HCT116 (cell line): Measurements from ENCODE around the gene SERPINH1. TPM values are rescaled to one million over a fixed set of nuclear protein-coding genes. Genes with fewer than 3 reads are reported as not detected.

Source experiments
- ATAC-seq: fragments of 200-7000 bp; cut with Tn5 transposase; 2 replicates; pipeline ENCODE4 v1.9.1; 2020; ENCODE audit warnings: mild to moderate bottlenecking, moderate library complexity
- BruUV-seq: library from RNA; stranded (reverse); fragments of 400-500 nt; replicated peaks from 2 replicates; lab custom pipeline; 2021; lab: Mats Ljungman, UMichigan
- CTCF ChIA-PET: fragments of 300-600 bp; sonication (Branson Sonifier 250); formaldehyde crosslinking; loops from one replicate; lab custom pipeline; 2021; ENCODE audit warnings: antibody characterized with exemption; lab: Charles Lee
- POLR2A ChIA-PET: fragments of 300-600, 350-600 bp; sonication (Branson Sonifier 250); formaldehyde crosslinking; loops from one replicate; lab custom pipeline; 2021; ENCODE audit warnings: antibody characterized with exemption; lab: Charles Lee
- RAD21 ChIA-PET, 2 experiments: fragments of 300-600 bp; sonication (Branson Sonifier 250); formaldehyde crosslinking; loops; one replicate each; lab custom pipeline; 2023; ENCODE audit warnings: low total read pairs in 2 of 2; ENCODE audit not compliant: uncharacterized antibody in 2 of 2, unreplicated experiment in 2 of 2, low non-redundant PET in 1 of 2; lab: Charles Lee
- DNase-seq: peaks from one replicate; pipeline ENCODE4 v3.0.0-alpha.2; 2010; ENCODE audit warnings: low read depth, low spot score
- H2AFZ ChIP-seq: fragments of 200-600 bp; shearing (Covaris generic), sonication (generic); 2 replicates; pipeline ENCODE4 v1.6.1; 2017; ENCODE audit warnings: low read depth, mixed run types, mixed read lengths, antibody characterized with exemption, low read length; ENCODE audit not compliant: poor library complexity, severe bottlenecking
- H3K27ac ChIP-seq: 2 replicates; pipeline ENCODE4 v1.5.1; 2012; ENCODE audit warnings: low read depth, low read length
- H3K27me3 ChIP-seq: fragments of 200-600 bp; sonication (generic); 2 replicates; pipeline ENCODE4 v1.6.1; 2016; ENCODE audit warnings: mixed run types, low read length, mixed read lengths; ENCODE audit not compliant: insufficient read depth
- H3K36me3 ChIP-seq, 2 experiments: fragments of 200-500 bp in 1 of 2; fragments of 200-600 bp in 1 of 2; sonication (Bioruptor generic) in 1 of 2; sonication (generic) in 1 of 2; 2 replicates each; pipeline versions ENCODE4 v1.5.1 to v1.6.1; 2014 to 2016; ENCODE audit warnings: low read length in 2 of 2, inconsistent platforms in 1 of 2, mixed read lengths in 1 of 2, mixed run types in 1 of 2; ENCODE audit not compliant: insufficient read depth in 2 of 2, control insufficient read depth in 1 of 2
- H3K4me1 ChIP-seq, 2 experiments: fragments of 200-600 bp in 1 of 2; sonication (generic) in 1 of 2; 2 replicates each; pipeline versions ENCODE4 v1.5.1 to v1.6.1; 2012 to 2017; ENCODE audit warnings: low read length in 2 of 2, inconsistent platforms in 1 of 2, mild to moderate bottlenecking in 1 of 2, mixed read lengths in 1 of 2, mixed run types in 1 of 2, moderate library complexity in 1 of 2; ENCODE audit not compliant: insufficient read depth in 2 of 2, control insufficient read depth in 1 of 2
- H3K4me2 ChIP-seq: fragments of 200-600 bp; sonication (generic); 2 replicates; pipeline ENCODE4 v1.6.1; 2017; ENCODE audit warnings: mixed run types, low read length, mixed read lengths
- H3K4me3 ChIP-seq, 2 experiments: fragments of 200-600 bp in 1 of 2; sonication (generic) in 1 of 2; replicated peaks in 1 of 2; 2 replicates each; pipeline ENCODE4 v1.5.1; 2011 to 2016; ENCODE audit warnings: low read length in 2 of 2, control low read depth in 1 of 2, low read depth in 1 of 2, mild to moderate bottlenecking in 1 of 2, mixed read lengths in 1 of 2, mixed run types in 1 of 2
- H3K79me2 ChIP-seq: fragments of 200-600 bp; sonication (generic); 2 replicates; pipeline ENCODE4 v1.6.1; 2017; ENCODE audit warnings: mild to moderate bottlenecking, mixed run types, low read length, moderate library complexity, mixed read lengths; ENCODE audit not compliant: insufficient read depth
- H3K9ac ChIP-seq: fragments of 200-600 bp; sonication (generic); 2 replicates; pipeline ENCODE4 v1.6.1; 2016; ENCODE audit warnings: low read length, mixed read lengths
- H3K9me2 ChIP-seq: fragments of 200-600 bp; sonication (generic), shearing (Covaris generic); 2 replicates; pipeline ENCODE4 v1.6.1; 2017; ENCODE audit warnings: mixed run types, mild to moderate bottlenecking, moderate library complexity; ENCODE audit not compliant: insufficient read depth
- H3K9me3 ChIP-seq, 2 experiments: fragments of 200-500 bp in 1 of 2; fragments of 200-600 bp in 1 of 2; sonication (Bioruptor generic) in 1 of 2; sonication (generic) in 1 of 2; 2 replicates each; pipeline ENCODE4 v1.6.1; 2014 to 2017; ENCODE audit warnings: low read length in 2 of 2, mixed read lengths in 2 of 2, inconsistent platforms in 1 of 2, low read depth in 1 of 2, mild to moderate bottlenecking in 1 of 2, mixed run types in 1 of 2, moderate library complexity in 1 of 2; ENCODE audit not compliant: control insufficient read depth in 1 of 2, insufficient read depth in 1 of 2
- H4K20me1 ChIP-seq: fragments of 200-600 bp; sonication (generic), shearing (Covaris generic); 2 replicates; pipeline ENCODE4 v1.6.1; 2017; ENCODE audit warnings: mixed run types, mild to moderate bottlenecking, moderate library complexity; ENCODE audit not compliant: insufficient read depth
- CBX3 ChIP-seq: IDR thresholded peaks from 2 replicates; pipeline ENCODE4 v1.6.1; 2012; ENCODE audit warnings: low read depth
- CEBPB ChIP-seq: IDR thresholded peaks from 2 replicates; pipeline ENCODE4 v1.6.1; 2012; ENCODE audit warnings: low read depth
- CTCF ChIP-seq, 3 experiments: fragments of 200-600 bp in 1 of 3; sonication (generic) in 1 of 3; IDR thresholded peaks in 2 of 3; conservative IDR thresholded peaks in 1 of 3; 2 replicates each; pipeline ENCODE4 v1.5.1; 2012 to 2017; ENCODE audit warnings: low read depth in 2 of 3, low read length in 2 of 3, antibody characterized with exemption in 1 of 3, borderline replicate concordance in 1 of 3, control low read depth in 1 of 3, mild to moderate bottlenecking in 1 of 3, mixed read lengths in 1 of 3, mixed run types in 1 of 3, moderate library complexity in 1 of 3; ENCODE audit not compliant: insufficient read depth in 1 of 3
- EGR1 ChIP-seq: IDR thresholded peaks from 2 replicates; pipeline ENCODE4 v1.6.1; 2012; ENCODE audit warnings: low read depth
- ELF1 ChIP-seq: IDR thresholded peaks from 2 replicates; pipeline ENCODE4 v1.6.1; 2012; ENCODE audit warnings: low read depth, borderline replicate concordance
- EZH2 ChIP-seq: fragments of 200-600 bp; sonication (generic); IDR thresholded peaks from 2 replicates; pipeline ENCODE4 v1.6.1; 2017; ENCODE audit warnings: antibody characterized with exemption, mixed run types
- FOSL1 ChIP-seq: IDR thresholded peaks from 2 replicates; pipeline ENCODE4 v1.6.1; 2012; ENCODE audit warnings: low read depth
- MAX ChIP-seq: IDR thresholded peaks from 2 replicates; pipeline ENCODE4 v1.6.1; 2012
- POLR2A ChIP-seq: IDR thresholded peaks from 2 replicates; pipeline ENCODE4 v1.7.0; 2011; ENCODE audit warnings: borderline replicate concordance; ENCODE audit not compliant: insufficient read depth, insufficient read length; ENCODE audit errors: extremely low read depth
- POLR2AphosphoS5 ChIP-seq: IDR thresholded peaks from 2 replicates; pipeline ENCODE4 v1.6.1; 2011; ENCODE audit warnings: mild to moderate bottlenecking, low read depth, low read length, moderate library complexity
- RAD21 ChIP-seq: IDR thresholded peaks from 2 replicates; pipeline ENCODE4 v1.6.1; 2012; ENCODE audit warnings: low read depth, mild to moderate bottlenecking
- REST ChIP-seq: IDR thresholded peaks from 2 replicates; pipeline ENCODE4 v1.6.1; 2012; ENCODE audit warnings: low read depth
- SIN3A ChIP-seq: IDR thresholded peaks from 2 replicates; pipeline ENCODE4 v1.6.1; 2012; ENCODE audit warnings: low read depth
- SP1 ChIP-seq: IDR thresholded peaks from 2 replicates; pipeline ENCODE4 v1.6.1; 2012; ENCODE audit warnings: low read depth
- SRF ChIP-seq: IDR thresholded peaks from 2 replicates; pipeline ENCODE4 v1.6.1; 2012; ENCODE audit warnings: low read depth
- TCF7L2 ChIP-seq: IDR thresholded peaks from 2 replicates; pipeline ENCODE4 v1.7.0; 2011; ENCODE audit warnings: borderline replicate concordance, inconsistent platforms; ENCODE audit not compliant: insufficient read depth, insufficient read length; ENCODE audit errors: extremely low read depth
- YY1 ChIP-seq: IDR thresholded peaks from 2 replicates; pipeline ENCODE4 v1.6.1; 2011; ENCODE audit warnings: low read length, low read depth, moderate library complexity, mild to moderate bottlenecking; ENCODE audit not compliant: insufficient replicate concordance; ENCODE audit errors: extremely low read depth
- ZNF274 ChIP-seq: fragments of 200-500 bp; sonication (Bioruptor generic); IDR thresholded peaks from 2 replicates; pipeline ENCODE4 v1.6.1; 2014; ENCODE audit warnings: mild to moderate bottlenecking, low read depth, low read length, inconsistent platforms
- intact Hi-C: fragments of 100-400 bp; cut with micrococcal nuclease; formaldehyde crosslinking; loops from 2 replicates; pipeline ENCODE4 v1.10.0; 2022
- total RNA-seq: library from RNA; stranded (reverse); gene quantifications from one replicate; pipeline ENCODE4 v1.2.1, GENCODE V29; 2021; ENCODE audit not compliant: unreplicated experiment

The SERPINH1 gene
- total RNA-seq, 1 experiment from 2014 or later: 84.9 TPM

- ATAC-seq (no peak), DNase-seq (no peak)
- Histone ChIP-seq H4K20me1 (no peaks in the 10 kb centered on the region), H3K27ac (no peak overlapping the region), H3K9me2 (no peaks in the 10 kb centered on the region), H3K79me2 (peaks cover 10% of the 10 kb centered on the region), H3K9ac (no peak overlapping the region), H3K27me3 (no peaks in the 10 kb centered on the region), H3K36me3 (no peaks in the 10 kb centered on the region), H3K4me2 (peak overlapping the region; percentile 26; the same call in 1 of the 2 replicates), H3K4me1 (peaks cover 3 to 39% of the 10 kb centered on the region in 2 experiments), H2AFZ (no peak overlapping the region), H3K4me3 (no peak overlapping the region), H3K9me3 (no peaks in the 10 kb centered on the region)
- intact Hi-C loops: no loop called here
- no TSS peak for BruUV-seq
- TF ChIP-seq POLR2A: no peak
- TF ChIP-seq EZH2: no peak
- TF ChIP-seq ELF1: no peak
- no peak for TF ChIP-seq POLR2AphosphoS5
- TF ChIP-seq YY1: no peak
- TF ChIP-seq RAD21: no peak
- TF ChIP-seq SP1: no peak
- TF ChIP-seq REST: no peak
- no peak for TF ChIP-seq CTCF (IDR thresholded peaks at IDR 0.05 in 2 of 3, conservative IDR thresholded peaks at IDR 0.05 in 1 of 3; ENCODE audit: borderline replicate concordance in 1 of 3, insufficient read depth in 1 of 3, low read depth in 2 of 3, low read length in 2 of 3)
- no peak for TF ChIP-seq FOSL1
- no peak for TF ChIP-seq SRF
- TF ChIP-seq CBX3: no peak
- TF ChIP-seq EGR1: no peak
- no peak for TF ChIP-seq ZNF274
- TF ChIP-seq SIN3A: no peak
- no peak for TF ChIP-seq TCF7L2
- TF ChIP-seq CEBPB: no peak
- TF ChIP-seq MAX: no peak
- POLR2A ChIA-PET: no interaction called here
- CTCF ChIA-PET: no interaction called here
- RAD21 ChIA-PET: no interaction called here
Observed at GRCh38 chr11:75557666-75558494, 4.2 kb upstream of the SERPINH1 start.
